Measurements from ENCODE around the gene TRIM50.
"Not testable (repeated sequence)": the region's sequence is repeated elsewhere in the genome, so short reads cannot be mapped to it uniquely, and the experiment has no call there.

TRIM50 gene

DNA sequence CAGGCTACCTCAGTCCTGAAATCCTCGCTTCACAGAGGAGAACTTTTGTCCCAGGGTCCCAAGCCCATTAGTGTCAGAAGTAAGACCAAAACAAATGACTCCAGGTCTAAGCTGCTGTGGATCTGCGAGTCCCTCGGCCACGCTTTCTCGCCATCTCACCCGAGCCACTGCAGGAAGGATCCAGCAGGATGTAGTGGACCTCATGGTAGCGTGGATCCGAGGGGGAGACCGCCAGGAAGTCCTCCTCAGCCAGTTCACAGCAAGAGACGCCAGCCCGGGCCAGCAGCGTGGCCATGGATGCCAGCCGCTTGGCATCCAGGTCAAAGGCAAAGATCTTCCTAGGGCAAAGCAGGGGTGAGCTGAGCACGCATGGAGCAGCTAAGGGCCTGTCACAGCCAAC lies 23.8 kb downstream of the TRIM50 start:
- TF ChIP-seq, protein P1, sequence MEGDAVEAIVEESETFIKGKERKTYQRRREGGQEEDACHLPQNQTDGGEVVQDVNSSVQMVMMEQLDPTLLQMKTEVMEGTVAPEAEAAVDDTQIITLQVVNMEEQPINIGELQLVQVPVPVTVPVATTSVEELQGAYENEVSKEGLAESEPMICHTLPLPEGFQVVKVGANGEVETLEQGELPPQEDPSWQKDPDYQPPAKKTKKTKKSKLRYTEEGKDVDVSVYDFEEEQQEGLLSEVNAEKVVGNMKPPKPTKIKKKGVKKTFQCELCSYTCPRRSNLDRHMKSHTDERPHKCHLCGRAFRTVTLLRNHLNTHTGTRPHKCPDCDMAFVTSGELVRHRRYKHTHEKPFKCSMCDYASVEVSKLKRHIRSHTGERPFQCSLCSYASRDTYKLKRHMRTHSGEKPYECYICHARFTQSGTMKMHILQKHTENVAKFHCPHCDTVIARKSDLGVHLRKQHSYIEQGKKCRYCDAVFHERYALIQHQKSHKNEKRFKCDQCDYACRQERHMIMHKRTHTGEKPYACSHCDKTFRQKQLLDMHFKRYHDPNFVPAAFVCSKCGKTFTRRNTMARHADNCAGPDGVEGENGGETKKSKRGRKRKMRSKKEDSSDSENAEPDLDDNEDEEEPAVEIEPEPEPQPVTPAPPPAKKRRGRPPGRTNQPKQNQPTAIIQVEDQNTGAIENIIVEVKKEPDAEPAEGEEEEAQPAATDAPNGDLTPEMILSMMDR (conservative IDR thresholded peaks at IDR 0.05): no peak
- no peak overlapping the region for H3K27ac ChIP-seq

GRCh38 chr7:73303546-73303945 lies 24.3 kb downstream of the TRIM50 start:
- TF ChIP-seq, protein P1 (conservative IDR thresholded peaks at IDR 0.05): no peak
- H3K27ac ChIP-seq: no peak overlapping the region

DNA sequence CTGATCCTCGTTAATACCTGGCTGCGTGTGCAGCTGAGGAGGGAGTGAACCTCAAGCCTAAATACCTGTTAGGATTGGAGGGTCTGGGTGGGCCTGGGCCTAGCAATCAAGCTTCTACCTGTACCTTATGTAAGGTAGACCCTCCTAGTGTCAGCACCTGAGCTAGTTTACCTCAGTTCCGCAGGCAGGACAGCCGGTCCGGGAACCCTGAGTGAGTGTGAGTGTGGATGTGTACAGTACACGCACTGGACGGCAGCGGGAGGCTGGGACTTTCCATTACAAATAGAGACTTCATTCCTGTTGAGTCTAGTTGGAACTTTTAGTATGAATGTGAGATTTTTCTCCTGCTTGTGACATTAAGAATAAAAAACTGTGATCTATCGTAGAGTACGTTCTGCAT lies 25.0 kb downstream of the TRIM50 start:
- H3K27ac ChIP-seq: not testable (repeated sequence)

GRCh38 chr7:73301108-73301507 lies 26.8 kb downstream of the TRIM50 start:
- not testable (repeated sequence) for H3K27ac ChIP-seq

GRCh38 chr7:73299812-73300211 lies 28.1 kb downstream of the TRIM50 start:
- H3K27ac ChIP-seq: not testable (repeated sequence)

GRCh38 chr7:73297706-73298105 lies 30.2 kb downstream of the TRIM50 start:
- not testable (repeated sequence) for H3K27ac ChIP-seq

GRCh38 chr7:73297235-73297634 lies 30.6 kb downstream of the TRIM50 start:
- H3K27ac ChIP-seq: not testable (repeated sequence)

GRCh38 chr7:73277210-73277609 lies 50.7 kb downstream of the TRIM50 start:
- not testable (repeated sequence) for H3K27ac ChIP-seq

DNA sequence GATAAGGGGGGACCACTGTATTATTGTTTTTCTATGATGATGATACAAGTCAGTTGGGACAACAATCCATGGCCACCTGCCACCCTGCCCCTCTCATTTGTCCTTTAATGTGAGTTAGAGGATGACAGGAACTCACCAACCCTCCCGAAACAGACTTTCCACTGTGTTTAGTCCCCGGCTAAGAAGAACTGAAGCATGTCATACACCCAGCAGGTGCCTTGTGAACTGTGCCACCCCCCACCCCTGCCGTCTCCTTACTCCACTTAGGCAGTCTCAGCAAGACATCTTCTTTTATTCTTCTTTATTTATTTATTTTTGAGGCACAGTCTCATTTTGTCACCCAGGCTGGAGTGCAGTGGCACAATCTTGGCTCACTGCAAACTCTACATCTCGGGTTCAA lies 60.1 kb downstream of the TRIM50 start:
- not testable (repeated sequence) for H3K27ac ChIP-seq

- not testable (repeated sequence) for H3K27ac ChIP-seq
Observed at GRCh38 chr7:73266719-73267368, 61.0 kb downstream of the TRIM50 start.

All from VCaP (cell line).